Stimulated activated CD4-positive, alpha-beta T cell treated with anti-CD3 and anti-CD28 coated beads, Interleukin-15, amount 100 ng/mL, for 48 hours (primary cell): Measurements from ENCODE around the gene PANX2.
"Not testable (repeated sequence)": the region's sequence is repeated elsewhere in the genome, so short reads cannot be mapped to it uniquely, and the experiment has no call there.

ENCODE experiments used
- DNase-seq, 2 donors: peaks; one replicate each; pipeline ENCODE4 v3.0.0-alpha.2; 2020; ENCODE audit warnings: low read depth in 2 of 2

Gene PANX2

DNA sequence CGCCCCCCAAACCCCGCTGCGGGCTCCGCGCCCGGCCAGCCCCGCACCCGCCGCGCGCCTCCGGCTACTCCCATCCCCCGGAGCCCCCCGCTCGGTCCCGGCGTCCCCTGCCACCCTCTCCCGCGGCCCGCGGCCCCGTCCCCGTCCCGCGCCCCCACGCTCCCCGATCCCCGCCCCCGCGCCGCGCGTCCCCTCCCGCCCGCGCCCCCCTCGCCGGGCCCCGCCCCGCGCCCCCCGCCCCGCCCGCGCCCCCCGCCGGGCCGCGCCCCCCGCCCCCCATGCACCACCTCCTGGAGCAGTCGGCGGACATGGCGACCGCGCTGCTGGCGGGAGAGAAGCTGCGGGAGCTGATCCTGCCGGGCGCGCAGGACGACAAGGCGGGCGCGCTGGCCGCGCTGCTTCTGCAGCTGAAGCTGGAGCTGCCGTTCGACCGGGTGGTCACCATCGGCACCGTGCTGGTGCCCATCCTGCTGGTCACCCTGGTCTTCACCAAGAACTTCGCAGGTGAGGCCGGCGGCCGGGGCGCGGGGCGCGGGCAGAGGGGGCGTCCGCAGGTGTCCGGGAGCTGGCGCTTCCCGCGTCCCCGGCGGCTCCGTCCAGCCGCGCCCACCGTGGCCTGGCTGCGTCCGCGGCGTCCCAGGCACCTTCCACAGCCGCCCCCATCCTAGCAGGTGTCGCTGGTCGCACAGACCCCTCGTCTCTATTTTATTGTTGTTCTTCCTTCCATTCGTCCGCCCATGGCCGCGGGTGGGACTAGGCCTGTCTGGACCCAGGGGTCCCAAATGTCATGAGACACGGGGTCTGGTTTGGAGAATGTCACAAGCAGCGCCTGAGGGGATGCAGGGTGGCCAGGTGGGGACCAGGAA is at the start of gene PANX2:
Gene PANX2 (plus strand): TSS at position 279 of the 866 bp plus-strand sequence. CDS start 0 bp downstream, at position 279.
- no peak for DNase-seq

DNA sequence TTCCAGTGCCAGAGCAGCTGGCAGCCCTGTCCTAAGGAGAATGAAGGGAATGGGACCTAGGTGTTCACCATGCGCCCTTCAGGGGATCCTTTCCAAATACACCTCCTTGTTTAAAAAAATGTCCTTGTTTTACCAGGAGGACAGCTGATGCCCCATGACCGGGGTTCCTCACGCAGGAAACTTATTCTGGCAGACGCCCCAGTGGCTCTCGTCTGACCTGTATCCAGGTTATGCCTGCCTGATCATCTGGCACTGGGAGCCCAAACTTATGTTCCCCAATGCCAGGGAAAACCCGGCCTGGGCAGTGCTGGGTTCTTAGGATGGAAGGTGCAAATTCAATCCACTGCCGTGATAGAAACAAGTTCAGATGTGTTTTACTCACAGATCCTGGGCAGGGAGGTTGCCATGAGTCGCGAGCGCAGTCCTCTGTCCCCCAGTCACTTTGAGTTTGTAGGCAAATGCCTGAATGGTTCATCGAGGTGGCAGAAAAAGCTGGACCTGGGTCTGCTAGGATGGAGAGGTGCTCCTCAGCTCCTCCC is 49.3 kb upstream of the PANX2 start:
- DNase-seq: no peak

DNA sequence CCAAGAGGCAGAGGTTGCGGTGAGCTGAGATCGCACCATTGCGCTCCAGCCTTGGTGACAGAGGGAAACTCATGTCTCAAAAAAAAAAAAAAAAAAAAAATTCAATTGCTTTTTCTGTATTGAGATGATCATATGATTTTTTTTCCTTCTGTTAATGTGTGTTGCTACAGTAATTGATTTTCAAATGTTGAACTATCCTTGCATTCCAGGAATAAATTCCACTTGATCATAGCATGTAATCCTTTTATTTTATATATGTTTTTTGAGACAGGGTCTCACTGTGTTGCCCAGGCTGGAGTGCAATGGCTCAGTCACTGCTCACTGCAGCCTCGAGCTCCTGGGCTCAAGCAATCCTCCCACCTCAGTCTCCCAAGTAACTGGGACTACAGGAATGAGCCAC is 47.4 kb upstream of the PANX2 start:
- DNase-seq: no peak

DNA sequence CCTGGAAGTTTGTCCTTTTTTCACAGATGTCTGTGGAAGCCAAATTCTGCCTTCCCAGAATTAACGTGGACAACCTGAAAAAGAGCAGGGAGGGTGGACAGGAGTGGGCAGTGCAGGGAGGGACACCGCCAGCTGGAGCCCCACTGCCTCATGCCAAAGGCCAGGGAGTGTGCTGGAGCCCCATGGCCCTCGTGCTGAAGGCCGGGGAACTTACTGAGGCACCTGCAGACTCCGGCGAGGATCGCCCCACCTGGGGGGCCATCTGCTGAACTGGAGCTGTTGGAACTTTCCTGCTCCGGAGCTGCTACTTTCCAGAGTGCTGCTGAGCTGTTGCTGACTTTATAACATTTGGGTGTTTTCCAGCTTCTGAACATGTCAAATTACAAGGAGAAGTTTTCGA is 45.5 kb upstream of the PANX2 start:
- no peak for DNase-seq

DNA sequence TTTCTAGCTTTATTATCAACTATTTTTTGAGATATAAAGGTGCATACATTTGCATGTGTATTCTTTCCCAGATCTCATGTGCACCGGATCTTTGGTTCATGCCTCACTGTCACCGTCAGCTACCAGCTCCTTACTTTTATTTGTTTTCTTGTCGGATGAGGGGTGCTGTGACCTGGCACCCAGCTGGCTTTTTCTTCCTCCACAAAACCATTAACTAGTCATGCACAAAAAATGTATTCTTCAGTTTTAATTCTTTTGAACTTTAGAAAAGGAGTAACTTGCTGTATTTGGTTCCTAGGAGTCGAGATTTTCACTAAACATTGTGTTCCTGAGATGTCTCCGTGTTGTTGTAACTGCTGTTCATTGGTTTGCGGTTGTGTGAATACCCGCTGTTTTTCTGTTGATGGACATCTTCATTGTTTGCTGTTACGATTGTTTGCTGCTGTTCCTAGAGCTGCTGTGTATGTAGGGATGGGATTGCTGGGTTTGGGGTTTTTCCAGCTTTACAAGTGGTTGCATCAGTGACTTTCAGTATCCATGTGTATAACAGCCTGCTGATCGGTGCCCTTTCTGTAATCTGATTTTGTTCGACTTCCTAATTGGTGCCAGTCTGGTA is 41.3 kb upstream of the PANX2 start:
- DNase-seq: no peak

GRCh38 chr22:50131894-50132293 is 38.6 kb upstream of the PANX2 start:
- DNase-seq: no peak

DNA sequence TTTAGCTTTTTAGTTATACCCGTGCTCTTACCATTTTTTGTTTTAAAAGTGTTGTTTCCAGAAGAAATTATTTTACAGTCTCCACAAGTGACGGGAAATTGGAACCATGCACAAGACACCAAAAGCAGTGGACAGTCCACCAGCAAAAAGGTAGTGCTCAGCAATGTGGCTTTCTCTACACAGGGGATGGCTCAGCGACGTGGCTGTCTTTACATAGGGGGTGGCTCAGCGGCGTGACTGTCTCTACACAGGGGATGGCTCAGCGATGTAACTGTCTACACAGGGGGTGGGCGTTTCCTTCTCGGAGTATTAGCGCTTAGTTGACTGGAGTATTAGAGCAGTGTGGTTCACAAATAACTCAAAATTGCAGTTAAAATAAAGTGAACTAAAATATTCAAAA is 36.0 kb upstream of the PANX2 start:
- DNase-seq: no peak

DNA sequence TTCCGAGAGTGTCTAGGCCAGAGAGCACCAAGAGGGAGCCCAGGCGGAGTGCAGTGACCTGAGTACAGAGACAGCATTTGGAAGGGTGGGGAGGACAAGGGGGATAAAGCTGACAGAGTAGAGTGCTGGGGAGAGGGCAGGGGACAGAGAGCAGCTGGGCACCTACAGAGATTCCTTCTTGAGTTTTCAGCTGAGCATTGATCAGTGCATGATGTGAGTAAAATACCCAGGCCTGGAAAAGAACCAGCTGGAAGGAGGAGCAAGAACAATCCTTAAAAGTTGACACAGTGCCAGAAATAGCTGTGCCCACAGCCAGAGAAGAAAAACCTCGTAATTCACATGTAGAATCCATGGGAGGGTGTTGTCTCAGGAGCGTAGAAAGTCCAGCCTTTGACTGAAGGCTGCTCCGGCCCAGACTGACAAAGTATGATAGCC is 33.9 kb upstream of the PANX2 start:
- no peak for DNase-seq

DNA sequence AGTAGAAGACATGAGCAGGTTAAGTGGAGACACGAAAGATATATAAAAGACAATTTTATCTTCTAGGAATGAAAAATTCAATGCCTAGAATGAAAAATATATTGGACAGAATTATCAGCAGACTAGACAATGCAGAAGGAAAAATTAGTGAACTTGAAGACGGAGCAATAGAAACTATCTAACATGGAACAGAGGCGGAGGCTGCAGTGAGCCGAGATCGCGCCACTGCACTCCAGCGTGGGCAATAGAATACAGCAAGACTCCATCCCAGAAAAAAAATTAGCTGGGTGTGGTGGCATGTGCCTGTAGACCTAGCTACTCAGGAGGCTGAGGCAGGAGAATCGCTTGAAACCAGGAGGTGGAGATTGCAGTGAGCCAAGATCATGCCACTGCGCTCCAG is 33.3 kb upstream of the PANX2 start:
- not testable (repeated sequence) for DNase-seq

- DNase-seq: no peak
Measured at GRCh38 chr22:50138041-50138440, 32.5 kb upstream of the PANX2 start.

DNA sequence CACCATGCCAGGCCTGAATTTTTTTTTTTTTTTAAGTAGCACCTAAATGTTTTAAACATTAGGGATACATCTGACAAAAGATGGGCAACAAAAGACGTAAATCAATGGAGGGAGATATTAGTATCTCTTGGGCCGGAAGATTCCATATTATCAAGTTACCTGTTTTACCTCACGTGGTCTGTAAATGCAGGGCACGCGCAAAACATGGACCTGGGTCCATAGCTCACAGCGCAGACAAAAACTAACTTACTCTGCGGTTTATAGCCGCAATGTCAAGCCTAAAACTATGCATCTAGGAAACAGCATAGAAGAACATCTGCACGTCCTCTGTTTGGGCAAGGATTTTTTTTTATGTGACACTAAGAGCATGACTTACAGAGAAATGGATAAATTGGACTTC is 31.5 kb upstream of the PANX2 start:
- no peak for DNase-seq

DNA sequence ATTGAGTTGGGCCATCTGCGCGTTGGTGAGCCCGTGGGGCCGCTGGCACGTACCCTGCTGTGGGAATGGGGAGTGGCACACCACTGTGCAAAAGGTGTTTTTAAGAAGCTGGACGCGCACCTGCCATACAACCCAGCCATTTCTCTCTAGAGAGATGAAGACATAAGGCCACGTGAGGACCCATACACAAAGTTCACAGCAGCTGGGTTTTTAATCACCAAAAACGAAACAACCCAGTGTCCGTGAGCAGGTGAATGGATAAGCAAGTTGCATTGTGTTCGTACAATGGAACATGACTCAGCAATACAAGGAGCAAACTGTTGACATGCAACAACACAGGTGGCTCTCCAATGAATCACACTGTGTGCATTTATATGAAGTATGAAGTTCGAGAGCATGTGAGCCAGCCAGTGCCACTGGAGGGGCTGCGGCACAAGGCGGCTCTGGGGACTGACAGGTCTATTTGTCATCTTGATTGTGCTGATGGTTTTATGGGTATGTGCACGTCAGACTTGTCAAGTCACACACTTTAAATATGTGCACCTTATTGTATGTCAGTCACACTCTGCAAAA is 30.6 kb upstream of the PANX2 start:
- DNase-seq: no peak

DNA sequence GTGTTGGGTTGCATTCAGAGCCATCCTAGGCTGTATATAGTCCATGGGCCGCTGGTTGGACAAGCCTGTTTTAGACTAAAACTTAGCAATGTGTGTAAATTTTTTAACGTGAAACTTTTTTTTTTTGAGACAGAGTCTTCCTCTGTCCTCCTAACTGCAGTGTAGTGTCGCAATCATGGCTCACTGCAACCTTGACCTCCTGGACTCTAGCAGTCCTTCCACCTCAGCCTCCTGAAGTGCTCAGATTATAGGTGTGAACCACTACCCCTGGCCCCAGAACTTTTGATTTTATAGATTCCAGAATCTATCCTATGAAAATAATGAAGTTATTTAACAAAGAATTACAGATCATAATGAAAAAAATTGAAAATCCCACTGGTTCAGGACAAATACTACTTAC is 29.9 kb upstream of the PANX2 start:
- DNase-seq: no peak

GRCh38 chr22:50141462-50141861 is 29.1 kb upstream of the PANX2 start:
- DNase-seq: no peak

- no peak for DNase-seq
Measured at GRCh38 chr22:50141891-50142363, 28.6 kb upstream of the PANX2 start.

DNA sequence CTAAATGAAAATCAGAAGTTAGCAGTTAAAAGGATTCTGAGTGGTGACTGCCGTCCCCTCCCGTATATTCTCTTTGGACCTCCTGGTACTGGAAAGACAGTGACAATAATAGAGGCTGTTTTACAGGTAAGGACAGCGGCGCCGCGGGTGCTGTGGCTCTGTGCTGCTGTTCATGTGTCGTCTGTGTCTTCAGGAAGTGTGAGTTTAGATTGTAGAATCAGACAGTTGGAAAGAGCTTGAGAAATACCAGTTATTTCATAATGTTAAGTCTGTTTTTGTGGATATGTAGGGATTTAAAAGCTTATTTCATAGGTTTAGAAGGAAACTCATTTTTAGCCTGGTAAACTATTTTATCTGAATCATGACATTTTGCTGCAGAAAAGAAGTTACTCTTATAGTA is 27.4 kb upstream of the PANX2 start:
- no peak for DNase-seq

DNA sequence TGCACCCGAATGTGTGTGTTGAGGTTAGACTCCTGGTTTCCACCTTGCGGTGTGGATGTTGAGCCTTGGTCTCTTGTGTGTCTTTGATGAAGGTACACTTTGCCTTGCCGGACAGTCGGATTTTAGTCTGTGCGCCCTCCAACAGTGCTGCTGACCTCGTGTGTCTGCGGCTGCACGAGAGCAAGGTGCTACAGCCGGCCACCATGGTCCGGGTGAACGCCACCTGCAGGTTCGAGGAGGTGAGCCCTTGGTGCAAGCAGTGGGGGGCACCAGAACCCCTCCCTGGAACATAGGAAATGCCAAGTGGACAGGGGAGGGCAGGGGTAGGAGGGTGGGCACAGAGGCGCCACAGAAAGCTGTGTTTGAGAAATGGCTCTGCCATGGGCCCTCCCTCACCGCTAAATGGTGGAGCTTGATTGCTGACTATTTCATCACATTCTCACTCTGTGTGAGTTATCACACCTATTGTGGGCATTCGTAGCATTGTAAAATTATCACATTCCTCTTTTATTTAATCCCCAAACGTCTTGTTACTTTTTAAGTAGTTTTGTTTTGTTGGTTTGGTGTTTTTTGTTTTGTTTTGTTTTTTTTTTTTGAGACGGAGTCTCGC is 26.4 kb upstream of the PANX2 start:
- DNase-seq: no peak

GRCh38 chr22:50145721-50146438 is 24.7 kb upstream of the PANX2 start:
- DNase-seq: no peak

GRCh38 chr22:50146439-50147238 is 23.9 kb upstream of the PANX2 start:
- no peak for DNase-seq
